Left ventricle myocardium inferior (tissue), 1 donor: Measurements from ENCODE around the gene CES5A. TPM values are rescaled to one million over a fixed set of nuclear protein-coding genes. Genes with fewer than 3 reads are reported as not detected.
"Not testable (repeated sequence)": the region's sequence is repeated elsewhere in the genome, so short reads cannot be mapped to it uniquely, and the experiment has no call there.

Experiments
- DNase-seq: peaks from one replicate; pipeline ENCODE4 v3.0.0-alpha.2; 2020
- H3K27ac ChIP-seq: fragments of 200-600 bp; replicated peaks from 2 replicates; pipeline ENCODE4 v1.8.0; 2021
- H3K27me3 ChIP-seq: fragments of 200-600 bp; 2 replicates; pipeline ENCODE4 v1.8.0; 2021; ENCODE audit warnings: low read depth
- H3K36me3 ChIP-seq: fragments of 200-600 bp; 2 replicates; pipeline ENCODE4 v1.8.0; 2021
- H3K4me1 ChIP-seq: fragments of 200-600 bp; 2 replicates; pipeline ENCODE4 v1.8.0; 2021
- H3K4me3 ChIP-seq: fragments of 200-600 bp; 2 replicates; pipeline ENCODE4 v1.8.0; 2021; ENCODE audit warnings: mild to moderate bottlenecking, moderate library complexity
- H3K9me3 ChIP-seq: fragments of 200-600 bp; replicated peaks from 2 replicates; pipeline ENCODE4 v1.8.0; 2021
- CTCF ChIP-seq: fragments of 200-600 bp; IDR thresholded peaks from 2 replicates; pipeline ENCODE4 v1.8.0; 2021; ENCODE audit warnings: antibody characterized with exemption, mild to moderate bottlenecking, borderline replicate concordance
- intact Hi-C: fragments of 100-400 bp; cut with micrococcal nuclease; formaldehyde crosslinking; loops from one replicate; pipeline ENCODE4 v1.11.0; 2022
- total RNA-seq: library from RNA; stranded (reverse); fragmentation: NEBNext Ultra II Directional; extraction: Animal tissue kit (Norgen Biotek cat#: 25700); gene quantifications from one replicate; pipeline ENCODE4 v1.2.1, GENCODE V29; 2021
- donor health status: DM: no; HTN: yes; CAD: no; lungs with severe emphysema.

Gene CES5A
- total RNA-seq, 1 donor from 2014 or later: not detected

GRCh38 chr16:55817236-55817912 lies 57.8 kb downstream of the CES5A start:
- H3K9me3 ChIP-seq: no peaks in the 10 kb centered on the region
- H3K4me1 ChIP-seq: no peaks in the 10 kb centered on the region
- no peak for DNase-seq
- no peak overlapping the region for H3K27ac ChIP-seq
- intact Hi-C loops: no loop called here
- H3K27me3 ChIP-seq: peaks cover 45% of the 10 kb centered on the region
- no peak for TF ChIP-seq CTCF
- H3K4me3 ChIP-seq: no peak overlapping the region
- peaks cover 5% of the 10 kb centered on the region for H3K36me3 ChIP-seq

GRCh38 chr16:55816222-55816621 lies 59.0 kb downstream of the CES5A start:
- H3K27ac ChIP-seq, H3K4me1 ChIP-seq, H3K36me3 ChIP-seq, intact Hi-C loops, H3K4me3 ChIP-seq, H3K9me3 ChIP-seq: not testable (repeated sequence)
- peak; percentile 22 for DNase-seq
- peaks cover 34% of the 10 kb centered on the region for H3K27me3 ChIP-seq

- no peaks in the 10 kb centered on the region for H3K4me1 ChIP-seq
These were observed 59.9 kb downstream of the CES5A start for GRCh38 chr16:55815320-55815719.

GRCh38 chr16:55814174-55814573 lies 61.0 kb downstream of the CES5A start:
- H3K4me1 ChIP-seq, H3K4me3 ChIP-seq, DNase-seq, H3K36me3 ChIP-seq, H3K9me3 ChIP-seq, H3K27ac ChIP-seq, intact Hi-C loops: not testable (repeated sequence)
- peaks cover 19% of the 10 kb centered on the region for H3K27me3 ChIP-seq

More at GRCh38 chr16:55815320-55815719, 59.9 kb downstream of the CES5A start:
- Histone ChIP-seq H3K27ac (no peak overlapping the region), H3K27me3 (peaks cover 26% of the 10 kb centered on the region), H3K9me3 (no peaks in the 10 kb centered on the region), H3K36me3 (no peaks in the 10 kb centered on the region), H3K4me3 (no peak overlapping the region)
- TF ChIP-seq CTCF: no peak
- DNase-seq: no peak
- intact Hi-C loops: no loop called here

- H3K36me3 ChIP-seq, intact Hi-C loops, H3K27ac ChIP-seq, H3K4me1 ChIP-seq, H3K4me3 ChIP-seq, H3K9me3 ChIP-seq, DNase-seq: not testable (repeated sequence)
- H3K27me3 ChIP-seq: peaks cover 16% of the 10 kb centered on the region
These were observed 61.4 kb downstream of the CES5A start for GRCh38 chr16:55813730-55814129.

GRCh38 chr16:55812951-55813350 lies 62.2 kb downstream of the CES5A start:
- H3K27ac ChIP-seq: no peak overlapping the region
- H3K36me3 ChIP-seq: no peaks in the 10 kb centered on the region
- H3K27me3 ChIP-seq: peaks cover 12% of the 10 kb centered on the region
- H3K4me1 ChIP-seq: no peaks in the 10 kb centered on the region
- no peak overlapping the region for H3K4me3 ChIP-seq
- H3K9me3 ChIP-seq: no peaks in the 10 kb centered on the region
- no peak for TF ChIP-seq CTCF
- no peak for DNase-seq
- intact Hi-C loops: no loop called here

- Histone ChIP-seq H3K4me1 (no peaks in the 10 kb centered on the region), H3K36me3 (no peaks in the 10 kb centered on the region), H3K4me3 (no peak overlapping the region), H3K27ac (no peak overlapping the region), H3K27me3 (peaks cover 3% of the 10 kb centered on the region), H3K9me3 (no peaks in the 10 kb centered on the region)
- intact Hi-C loops: no loop called here
- no peak for DNase-seq
- no peak for TF ChIP-seq CTCF
These were observed 63.4 kb downstream of the CES5A start for GRCh38 chr16:55811811-55812210.
